Epithelial cell of esophagus (primary cell): ENCODE results near the gene CDC16.

Source experiments
- DNase-seq: peaks from one replicate; pipeline ENCODE4 v3.0.0; 2010; ENCODE audit warnings: low read depth
- H3K4me3 ChIP-seq: 2 replicates; pipeline ENCODE4 v1.5.1; 2011; ENCODE audit warnings: mild to moderate bottlenecking, low read length, control low read depth
- CTCF ChIP-seq: IDR thresholded peaks from 2 replicates; pipeline ENCODE4 v1.5.1; 2011; ENCODE audit warnings: low read depth, mild to moderate bottlenecking, low read length, control low read depth, inconsistent platforms; ENCODE audit not compliant: insufficient read depth; ENCODE audit errors: missing control alignments

Gene CDC16

GRCh38 chr13:114269281-114269770, 34.6 kb downstream of the CDC16 start:
- no peak overlapping the region for H3K4me3 ChIP-seq
- DNase-seq, result no peak
- TF ChIP-seq CTCF, result no peak

- no peak for TF ChIP-seq CTCF
- no peak overlapping the region for H3K4me3 ChIP-seq
- DNase-seq, result no peak
Observed at GRCh38 chr13:114272977-114273376, 38.3 kb downstream of the CDC16 start.

- no peak for DNase-seq
- no peak for TF ChIP-seq CTCF
- no peak overlapping the region for H3K4me3 ChIP-seq
Observed at GRCh38 chr13:114275304-114275703, 40.6 kb downstream of the CDC16 start.

- no peak overlapping the region for H3K4me3 ChIP-seq
- no peak for TF ChIP-seq CTCF
- DNase-seq, result no peak
Observed at GRCh38 chr13:114279146-114279545, 44.4 kb downstream of the CDC16 start.

- no peak for DNase-seq
- TF ChIP-seq CTCF, result no peak
- no peak overlapping the region for H3K4me3 ChIP-seq
Observed at GRCh38 chr13:114279758-114280355, 45.2 kb downstream of the CDC16 start.

- peak within 1 kb of the TSS; percentile 73 for H3K4me3 ChIP-seq
- TF ChIP-seq CTCF, result no peak
- peak; percentile 94 for DNase-seq
Observed at GRCh38 chr13:114281351-114282040, 46.8 kb downstream of the CDC16 start, which contains the start of gene UPF3A. Gene UPF3A (plus strand): TSS chr13:114281601. CDS start chr13:114281640, 39 bp downstream.
